Stimulated activated CD8-positive, alpha-beta memory T cell treated with anti-CD3 and anti-CD28 coated beads, Interleukin-4, amount 100 ng/mL, for 1 hour (primary cell): ENCODE measurements around the gene KMT5B.

ENCODE experiments used
- DNase-seq, 2 donors: peaks; one replicate each; pipeline ENCODE4 v3.0.0-alpha.2; 2020; ENCODE audit warnings: low read depth in 2 of 2, low spot score in 1 of 2

KMT5B gene

GRCh38 chr11:68216171-68216938, 3.3 kb upstream of the KMT5B start:
- no peak for DNase-seq

- DNase-seq, result no peak
Observed at GRCh38 chr11:68215524-68216170, 2.6 kb upstream of the KMT5B start.

GRCh38 chr11:68215087-68215445, 2.0 kb upstream of the KMT5B start:
- DNase-seq, result no peak

GRCh38 chr11:68214173-68215086, 1.3 kb upstream of the KMT5B start:
- no peak for DNase-seq

- DNase-seq, result peak; percentile 50 to 65
Observed at GRCh38 chr11:68213555-68214172, 568 bp upstream of the KMT5B start.

GRCh38 chr11:68212421-68213134, 518 bp downstream of the KMT5B start:
- DNase-seq, result peak in 1 of 2 donors; percentile 30

- DNase-seq, result no peak
Observed at GRCh38 chr11:68211546-68211945, 1.6 kb downstream of the KMT5B start.

GRCh38 chr11:68206211-68206610, 6.9 kb downstream of the KMT5B start:
- no peak for DNase-seq

- DNase-seq, result no peak
Observed at GRCh38 chr11:68204402-68204801, 8.7 kb downstream of the KMT5B start.

GRCh38 chr11:68202165-68202564, 10.9 kb downstream of the KMT5B start:
- DNase-seq, result no peak

- DNase-seq, result no peak
Observed at GRCh38 chr11:68201492-68201891, 11.6 kb downstream of the KMT5B start.

- no peak for DNase-seq
Observed at GRCh38 chr11:68200639-68201038, 12.5 kb downstream of the KMT5B start.

- DNase-seq, result no peak
Observed at GRCh38 chr11:68199295-68199987, 13.7 kb downstream of the KMT5B start.

GRCh38 chr11:68196219-68196618, 16.9 kb downstream of the KMT5B start:
- no peak for DNase-seq

GRCh38 chr11:68194675-68195294, 18.3 kb downstream of the KMT5B start:
- no peak for DNase-seq

- no peak for DNase-seq
Observed at GRCh38 chr11:68193018-68193417, 20.1 kb downstream of the KMT5B start.

GRCh38 chr11:68191661-68192579, 21.2 kb downstream of the KMT5B start:
- no peak for DNase-seq

- DNase-seq, result no peak
Observed at GRCh38 chr11:68189888-68190287, 23.2 kb downstream of the KMT5B start.

- no peak for DNase-seq
Observed at GRCh38 chr11:68189082-68189481, 24.0 kb downstream of the KMT5B start.
